Measurements from ENCODE around the gene ACSS3. TPM values are rescaled to one million over a fixed set of nuclear protein-coding genes. Genes with fewer than 3 reads are reported as not detected.

The ACSS3 gene
- polyA plus RNA-seq, 1 of the 3 experiments (the other 2 are of a cell fraction): 0.02 TPM

- CTCF ChIA-PET: no interaction called here
- Histone ChIP-seq H3K9me3 (no peaks in the 10 kb centered on the region), H4K20me1 (ENCODE audit: insufficient read depth) (no peaks in the 10 kb centered on the region), H3K36me3 (replicated peaks in 1 of 2; ENCODE audit: control insufficient read depth in 1 of 2, insufficient read depth in 2 of 2, low read length in 1 of 2) (no peaks in the 10 kb centered on the region), H3K4me3 (ENCODE audit: low read depth in 2 of 2, low read length in 1 of 2) (no peak overlapping the region), H3K79me2 (ENCODE audit: insufficient read depth) (no peaks in the 10 kb centered on the region), H2AFZ (ENCODE audit: low read depth) (no peak overlapping the region), H3K27me3 (ENCODE audit: insufficient read depth) (no peaks in the 10 kb centered on the region), H3K4me1 (ENCODE audit: control insufficient read depth in 1 of 2, insufficient read depth in 2 of 2, low read depth in 1 of 2, low read length in 1 of 2) (peaks cover 0 to 13% of the 10 kb centered on the region in 2 experiments; a peak in 3 of 4 replicates), H3K27ac (ENCODE audit: low read depth in 2 of 2, low read length in 1 of 2) (no peak overlapping the region), H3K9ac (no peak overlapping the region), H3K9me2 (no peaks in the 10 kb centered on the region), H3F3A (replicated peaks; ENCODE audit: insufficient read depth) (no peaks in the 10 kb centered on the region), H3K4me2 (no peak overlapping the region)
- no peak for TF ChIP-seq FOSL2 (IDR thresholded peaks at IDR 0.05; ENCODE audit: borderline replicate concordance, low read depth)
- TF ChIP-seq RAD21 (IDR thresholded peaks at IDR 0.05; ENCODE audit: low read length): no peak
- no peak for TF ChIP-seq ELF1 (IDR thresholded peaks at IDR 0.05)
- TF ChIP-seq TEAD4 (IDR thresholded peaks at IDR 0.05; ENCODE audit: borderline replicate concordance, insufficient read depth): no peak
- TF ChIP-seq RXRA (IDR thresholded peaks at IDR 0.05; ENCODE audit: borderline replicate concordance, low read depth): no peak
- no peak for TF ChIP-seq USF2 (IDR thresholded peaks at IDR 0.05; ENCODE audit: borderline replicate concordance, low read depth, low read length)
- WGBS (ENCODE audit: low lambda C conversion rate): 4% methylated on average over 4 of the region's 4 CpGs
- no peak for DNase-seq
- POLR2A ChIA-PET: no interaction called here
Measured at GRCh38 chr12:81212996-81213696, 135.3 kb downstream of the ACSS3 start.

- DNase-seq: no peak
- no peak overlapping the region for H3K9ac ChIP-seq
- no peaks in the 10 kb centered on the region for H3K9me3 ChIP-seq
- no peak overlapping the region for H2AFZ ChIP-seq (ENCODE audit: low read depth)
- H3F3A ChIP-seq (replicated peaks; ENCODE audit: insufficient read depth): no peaks in the 10 kb centered on the region
- WGBS (ENCODE audit: low lambda C conversion rate): 45% methylated on average over 3 of the region's 3 CpGs
- CTCF ChIA-PET: interaction anchor here (1.4 kb wide), 1 partner anchor 41 kb away, joined by 3 read pairs; no protein-coding TSS in a partner anchor
- H3K4me1 ChIP-seq (ENCODE audit: control insufficient read depth in 1 of 2, insufficient read depth in 2 of 2, low read depth in 1 of 2, low read length in 1 of 2): no peaks in the 10 kb centered on the region
- no peaks in the 10 kb centered on the region for H4K20me1 ChIP-seq (ENCODE audit: insufficient read depth)
- no peak overlapping the region for H3K4me3 ChIP-seq (ENCODE audit: low read depth in 2 of 2, low read length in 1 of 2)
- no peak for TF ChIP-seq YY1 (IDR thresholded peaks at IDR 0.05; ENCODE audit: low read depth)
- TF ChIP-seq USF1 (IDR thresholded peaks at IDR 0.05; ENCODE audit: borderline replicate concordance, low read depth): no peak
- no peak for TF ChIP-seq RAD21 (IDR thresholded peaks at IDR 0.05; ENCODE audit: low read length)
- TF ChIP-seq SIN3A (IDR thresholded peaks at IDR 0.05; ENCODE audit: borderline replicate concordance, low read depth, low read length): no peak
- TF ChIP-seq RFX5 (IDR thresholded peaks at IDR 0.05; ENCODE audit: low read length): no peak
- no peak for TF ChIP-seq MXI1 (IDR thresholded peaks at IDR 0.05; ENCODE audit: low read depth, low read length)
- no peak for TF ChIP-seq POLR2AphosphoS5 (IDR thresholded peaks at IDR 0.05; ENCODE audit: low read depth, low read length)
- TF ChIP-seq MEF2A (IDR thresholded peaks at IDR 0.05; ENCODE audit: borderline replicate concordance, low read depth): no peak
- TF ChIP-seq ZBTB33 (IDR thresholded peaks at IDR 0.05; ENCODE audit: borderline replicate concordance, low read depth): no peak
- no peak for TF ChIP-seq CHD2 (IDR thresholded peaks at IDR 0.05; ENCODE audit: low read length, partially characterized antibody)
- TF ChIP-seq FOSL2 (IDR thresholded peaks at IDR 0.05; ENCODE audit: borderline replicate concordance, low read depth): no peak
- TF ChIP-seq FOXM1 (IDR thresholded peaks at IDR 0.05; ENCODE audit: low read depth): no peak
- no peaks in the 10 kb centered on the region for H3K79me2 ChIP-seq (ENCODE audit: insufficient read depth)
- H3K4me2 ChIP-seq: no peak overlapping the region
- H3K27me3 ChIP-seq (ENCODE audit: insufficient read depth): no peaks in the 10 kb centered on the region
- no peak overlapping the region for H3K27ac ChIP-seq (ENCODE audit: low read depth in 2 of 2, low read length in 1 of 2)
- H3K36me3 ChIP-seq (replicated peaks in 1 of 2; ENCODE audit: control insufficient read depth in 1 of 2, insufficient read depth in 2 of 2, low read length in 1 of 2): no peaks in the 10 kb centered on the region
- no peaks in the 10 kb centered on the region for H3K9me2 ChIP-seq
- POLR2A ChIA-PET: no interaction called here
Measured at GRCh38 chr12:81216739-81217138, 138.9 kb downstream of the ACSS3 start.
